ENCODE results near the gene ST8SIA6. TPM values are rescaled to one million over a fixed set of nuclear protein-coding genes. Genes with fewer than 3 reads are reported as not detected.

The ST8SIA6 gene
- total RNA-seq, 4 donors from 2014 or later: 0.45 to 5.6 (median 1.5) TPM

GRCh38 chr10:17366705-17367104, 87.7 kb downstream of the ST8SIA6 start:
- no peak for DNase-seq
- H3K27ac ChIP-seq: no peak overlapping the region
- H3K4me3 ChIP-seq (replicated peaks in 1 of 3): no peak overlapping the region
- TF ChIP-seq POLR2A (IDR thresholded peaks at IDR 0.05): no peak
- TF ChIP-seq CTCF (IDR thresholded peaks at IDR 0.05): no peak
- no peaks in the 10 kb centered on the region for H3K4me1 ChIP-seq
- no peaks in the 10 kb centered on the region for H3K36me3 ChIP-seq
- no peaks in the 10 kb centered on the region for H3K27me3 ChIP-seq
- intact Hi-C loops (cut with DNase I): no loop called here
- no peaks in the 10 kb centered on the region for H3K9me3 ChIP-seq

GRCh38 chr10:17365402-17365801, 89.0 kb downstream of the ST8SIA6 start:
- Histone ChIP-seq H3K9me3 (no peaks in the 10 kb centered on the region), H3K4me1 (no peaks in the 10 kb centered on the region), H3K4me3 (replicated peaks in 1 of 3) (no peak overlapping the region), H3K27me3 (no peaks in the 10 kb centered on the region), H3K36me3 (no peaks in the 10 kb centered on the region), H3K27ac (no peak overlapping the region)
- 72 to 85% methylated on average over 1 of the region's 1 CpG for WGBS, 2 donors
- intact Hi-C loops (cut with DNase I): no loop called here
- no peak for TF ChIP-seq POLR2A (IDR thresholded peaks at IDR 0.05)
- TF ChIP-seq CTCF (IDR thresholded peaks at IDR 0.05): no peak
- no peak for DNase-seq

GRCh38 chr10:17358461-17358860, 95.9 kb downstream of the ST8SIA6 start:
- intact Hi-C loops (cut with DNase I): no loop called here
- no peak overlapping the region for H3K4me3 ChIP-seq (replicated peaks in 1 of 3)
- no peaks in the 10 kb centered on the region for H3K9me3 ChIP-seq
- H3K27me3 ChIP-seq: no peaks in the 10 kb centered on the region
- WGBS, 2 donors: 92 to 93% methylated on average over 1 of the region's 1 CpG
- no peak for DNase-seq
- H3K27ac ChIP-seq: no peak overlapping the region
- no peaks in the 10 kb centered on the region for H3K4me1 ChIP-seq
- no peak for TF ChIP-seq POLR2A (IDR thresholded peaks at IDR 0.05)
- TF ChIP-seq CTCF (IDR thresholded peaks at IDR 0.05): no peak
- no peaks in the 10 kb centered on the region for H3K36me3 ChIP-seq

- H3K4me3 ChIP-seq (replicated peaks in 1 of 3): no peak overlapping the region
- H3K36me3 ChIP-seq: no peaks in the 10 kb centered on the region
- TF ChIP-seq CTCF (IDR thresholded peaks at IDR 0.05): no peak
- TF ChIP-seq POLR2A (IDR thresholded peaks at IDR 0.05): no peak
- H3K4me1 ChIP-seq: no peaks in the 10 kb centered on the region
- H3K9me3 ChIP-seq: no peaks in the 10 kb centered on the region
- 80 to 87% methylated on average over 2 of the region's 2 CpGs for WGBS, 2 donors
- no peak for DNase-seq
- no peak overlapping the region for H3K27ac ChIP-seq
- H3K27me3 ChIP-seq: no peaks in the 10 kb centered on the region
- intact Hi-C loops (cut with DNase I): no loop called here
Observed at GRCh38 chr10:17357781-17358180, 96.6 kb downstream of the ST8SIA6 start.

GRCh38 chr10:17356820-17357219, 97.6 kb downstream of the ST8SIA6 start:
- H3K36me3 ChIP-seq: no peaks in the 10 kb centered on the region
- H3K4me3 ChIP-seq (replicated peaks in 1 of 3): no peak overlapping the region
- TF ChIP-seq CTCF (IDR thresholded peaks at IDR 0.05) (no peak), POLR2A (IDR thresholded peaks at IDR 0.05) (no peak)

More at GRCh38 chr10:17356820-17357219, 97.6 kb downstream of the ST8SIA6 start:
- H3K9me3 ChIP-seq: no peaks in the 10 kb centered on the region
- 79 to 80% methylated on average over 2 of the region's 2 CpGs for WGBS, 2 donors
- intact Hi-C loops (cut with DNase I): no loop called here
- H3K4me1 ChIP-seq: no peaks in the 10 kb centered on the region
- no peak overlapping the region for H3K27ac ChIP-seq
- DNase-seq: no peak
- no peaks in the 10 kb centered on the region for H3K27me3 ChIP-seq
